ENCODE results near the gene CEND1. TPM values are rescaled to one million over a fixed set of nuclear protein-coding genes. Genes with fewer than 3 reads are reported as not detected.
A peak's percentile ranks its signal among the peaks of the same experiment; 100 is the strongest.

The CEND1 gene
- total and polyA plus RNA-seq, 2 of the 13 experiments (the other 11 are each of a cell fraction or from before 2014, with no cell fraction given) = not detected

DNA sequence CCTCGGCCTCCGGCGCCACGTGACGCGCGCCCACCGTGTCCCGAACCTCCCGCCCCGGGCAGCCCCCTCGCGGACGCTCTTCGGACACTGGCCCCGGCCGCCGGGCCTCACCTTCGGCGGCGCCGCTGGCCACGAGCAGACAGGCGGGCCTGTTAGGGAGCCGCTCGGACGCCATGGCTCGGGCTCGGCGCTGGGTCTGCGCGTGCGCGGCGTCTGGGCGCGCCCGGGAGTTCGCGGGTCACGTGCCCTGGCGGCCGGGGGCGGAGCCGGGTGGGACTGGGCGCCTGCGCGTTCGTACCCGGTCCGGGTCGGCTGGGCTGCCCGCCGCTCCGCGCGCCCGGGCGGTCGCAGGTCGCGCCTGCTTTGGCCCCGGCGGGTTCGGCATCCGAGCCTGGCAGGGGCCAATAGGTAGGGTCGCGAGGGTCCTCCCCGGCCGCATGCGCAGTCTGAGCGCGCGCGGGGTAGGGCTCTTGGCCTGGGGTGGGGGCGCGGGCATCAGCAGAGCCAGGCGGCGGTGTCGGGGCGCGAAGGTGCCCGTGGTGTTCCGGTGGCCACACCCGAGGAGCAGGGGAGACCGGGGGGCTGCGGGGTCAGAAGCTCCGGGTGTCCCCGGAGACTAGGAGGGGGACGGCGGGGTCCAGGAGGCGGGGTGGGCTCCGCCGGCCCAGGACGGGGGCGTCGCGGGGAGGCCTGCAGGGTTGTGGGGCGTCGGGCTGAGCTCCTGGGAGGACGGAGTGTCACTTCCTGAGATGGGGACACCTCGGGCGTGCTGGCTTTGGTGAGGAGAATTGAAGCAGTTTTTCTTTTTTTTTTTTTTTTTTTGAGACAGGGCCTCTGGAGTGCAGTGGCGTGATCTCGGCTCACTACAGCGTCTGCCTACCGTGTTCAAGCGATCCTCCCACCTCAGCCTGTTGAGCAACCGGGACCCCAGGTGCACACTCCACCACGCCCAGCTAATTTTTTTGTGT is 12.3 kb downstream of the CEND1 start, which contains the start of gene GATD1 (continued):
- TF ChIP-seq ZBTB4 (CRISPR knock-in tag; IDR thresholded peaks at IDR 0.05; ENCODE audit: borderline replicate concordance) = no peak
- no peak for TF ChIP-seq EHMT2 (IDR thresholded peaks at IDR 0.05; ENCODE audit: borderline replicate concordance, low read depth, low read length)
- TF ChIP-seq REL (CRISPR knock-in tag; conservative IDR thresholded peaks at IDR 0.05) = no peak; the same call in 1 of the 2 replicates
- TF ChIP-seq JARID2 (CRISPR knock-in tag; IDR thresholded peaks at IDR 0.05; ENCODE audit: insufficient replicate concordance) = no peak
- TF ChIP-seq ZNF660 (CRISPR knock-in tag; IDR thresholded peaks at IDR 0.05; ENCODE audit: borderline replicate concordance, low read depth) = no peak
- peak; percentile 76; the same call in 1 of the 2 replicates for TF ChIP-seq IRF9 (CRISPR knock-in tag; IDR thresholded peaks at IDR 0.05; ENCODE audit: borderline replicate concordance)
- TF ChIP-seq ZBTB10 (CRISPR knock-in tag; IDR thresholded peaks at IDR 0.05; ENCODE audit: borderline replicate concordance) = 0 out of 2 replicates have a peak, but pooled peaks have one; percentile 53
- no peak for TF ChIP-seq ZFP37 (CRISPR knock-in tag; IDR thresholded peaks at IDR 0.05; ENCODE audit: borderline replicate concordance)
- TF ChIP-seq KDM4B (CRISPR knock-in tag; IDR thresholded peaks at IDR 0.05) = no peak
- no peak for TF ChIP-seq ZNF343 (CRISPR knock-in tag; IDR thresholded peaks at IDR 0.05)
- TF ChIP-seq ZNF335 (CRISPR knock-in tag; IDR thresholded peaks at IDR 0.05) = 0 out of 2 replicates have a peak, but pooled peaks have one; percentile 21
- TF ChIP-seq ZFP90 (CRISPR knock-in tag; IDR thresholded peaks at IDR 0.05; ENCODE audit: borderline replicate concordance) = no peak
- peak; percentile 88 for TF ChIP-seq POLR2G (IDR thresholded peaks at IDR 0.05; ENCODE audit: low read depth, low read length)
- no peak for TF ChIP-seq PAX8 (CRISPR knock-in tag; IDR thresholded peaks at IDR 0.05; ENCODE audit: borderline replicate concordance)
- TF ChIP-seq ZNF326 (CRISPR knock-in tag; IDR thresholded peaks at IDR 0.05; ENCODE audit: borderline replicate concordance) = no peak
- TF ChIP-seq SIX1 (CRISPR knock-in tag; IDR thresholded peaks at IDR 0.05; ENCODE audit: borderline replicate concordance) = no peak
- TF ChIP-seq ETV6 (CRISPR knock-in tag; conservative IDR thresholded peaks at IDR 0.05) = no peak
- no peak for TF ChIP-seq HMG20A (CRISPR knock-in tag; IDR thresholded peaks at IDR 0.05; ENCODE audit: borderline replicate concordance)
- TF ChIP-seq ZNF234 (CRISPR knock-in tag; conservative IDR thresholded peaks at IDR 0.05) = no peak
- peak; percentile 33; the same call in 1 of the 2 replicates for TF ChIP-seq KMT2A (CRISPR knock-in tag; IDR thresholded peaks at IDR 0.05)
- TF ChIP-seq NCOR1 (IDR thresholded peaks at IDR 0.05; ENCODE audit: borderline replicate concordance, low read length) = no peak
- no peak for TF ChIP-seq ZNF296 (CRISPR knock-in tag; conservative IDR thresholded peaks at IDR 0.05)

Measured in HepG2 (cell line).